Esophagus squamous epithelium (tissue), 4 donors: Measurements from ENCODE around the gene ZNF746.

Source experiments
- POLR2A ChIP-seq, 4 donors: fragments of 450-650 bp; IDR thresholded peaks; one replicate each; pipeline ENCODE4 v1.6.1; 2017; ENCODE audit warnings: antibody characterized with exemption in 4 of 4, mild to moderate bottlenecking in 4 of 4, moderate library complexity in 3 of 4
- TF ChIP-seq, protein P1 (sequence below), 6 experiments: fragments of 450-650 bp in 4 of 6; fragments of 200-600 bp in 2 of 6; sonication (generic) in 2 of 6; IDR thresholded peaks; one replicate each; pipeline ENCODE4 v1.5.1; 2016 to 2019; ENCODE audit warnings: antibody characterized with exemption in 6 of 6, mild to moderate bottlenecking in 4 of 6, moderate library complexity in 4 of 6

DNA sequence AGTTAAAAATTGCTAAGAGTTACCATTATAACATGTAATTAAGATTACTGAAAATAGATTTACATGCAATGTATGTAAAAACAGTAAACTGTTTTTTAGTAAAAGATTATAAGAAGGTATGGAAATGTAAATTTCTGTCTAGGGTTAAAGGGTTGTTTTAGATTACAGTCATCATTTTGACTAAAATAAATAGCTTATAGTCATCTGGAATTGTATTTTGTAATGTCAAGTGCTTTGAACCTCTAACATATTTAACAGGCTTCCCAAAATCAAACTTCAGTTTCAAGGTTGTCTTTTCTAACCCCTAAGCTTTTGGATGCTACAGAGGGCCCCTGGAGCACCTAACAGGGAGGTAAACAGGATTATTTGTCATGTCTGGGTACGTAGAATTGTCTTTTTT, 35.0 kb upstream of the ZNF746 start:
- no peak for TF ChIP-seq POLR2A (IDR thresholded peaks at IDR 0.05)
- TF ChIP-seq, protein P1, sequence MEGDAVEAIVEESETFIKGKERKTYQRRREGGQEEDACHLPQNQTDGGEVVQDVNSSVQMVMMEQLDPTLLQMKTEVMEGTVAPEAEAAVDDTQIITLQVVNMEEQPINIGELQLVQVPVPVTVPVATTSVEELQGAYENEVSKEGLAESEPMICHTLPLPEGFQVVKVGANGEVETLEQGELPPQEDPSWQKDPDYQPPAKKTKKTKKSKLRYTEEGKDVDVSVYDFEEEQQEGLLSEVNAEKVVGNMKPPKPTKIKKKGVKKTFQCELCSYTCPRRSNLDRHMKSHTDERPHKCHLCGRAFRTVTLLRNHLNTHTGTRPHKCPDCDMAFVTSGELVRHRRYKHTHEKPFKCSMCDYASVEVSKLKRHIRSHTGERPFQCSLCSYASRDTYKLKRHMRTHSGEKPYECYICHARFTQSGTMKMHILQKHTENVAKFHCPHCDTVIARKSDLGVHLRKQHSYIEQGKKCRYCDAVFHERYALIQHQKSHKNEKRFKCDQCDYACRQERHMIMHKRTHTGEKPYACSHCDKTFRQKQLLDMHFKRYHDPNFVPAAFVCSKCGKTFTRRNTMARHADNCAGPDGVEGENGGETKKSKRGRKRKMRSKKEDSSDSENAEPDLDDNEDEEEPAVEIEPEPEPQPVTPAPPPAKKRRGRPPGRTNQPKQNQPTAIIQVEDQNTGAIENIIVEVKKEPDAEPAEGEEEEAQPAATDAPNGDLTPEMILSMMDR (IDR thresholded peaks at IDR 0.05), result no peak
